CD4-positive, alpha-beta T cell treated with Interleukin-4 for 4 hours (primary cell): ENCODE results near the gene MBOAT1.

Experiments used
- DNase-seq: peaks from one replicate; pipeline ENCODE4 v3.0.0-alpha.2; 2020

Gene MBOAT1

GRCh38 chr6:20092071-20092566 lies 120.2 kb downstream of the MBOAT1 start:
- DNase-seq = peak; percentile 36

- DNase-seq = no peak
Observed at GRCh38 chr6:20086992-20087391, 125.3 kb downstream of the MBOAT1 start.

- DNase-seq = no peak
Observed at GRCh38 chr6:20085817-20086216, 126.5 kb downstream of the MBOAT1 start.

GRCh38 chr6:20084411-20084810 lies 127.9 kb downstream of the MBOAT1 start:
- no peak for DNase-seq

GRCh38 chr6:20071998-20072397 lies 140.3 kb downstream of the MBOAT1 start:
- no peak for DNase-seq

- no peak for DNase-seq
Observed at GRCh38 chr6:20070047-20070446, 142.2 kb downstream of the MBOAT1 start.

- no peak for DNase-seq
Observed at GRCh38 chr6:20069021-20069522, 143.2 kb downstream of the MBOAT1 start.

GRCh38 chr6:20068421-20068988 lies 143.8 kb downstream of the MBOAT1 start:
- DNase-seq = no peak

- DNase-seq = no peak
Observed at GRCh38 chr6:20061952-20062351, 150.3 kb downstream of the MBOAT1 start.

- DNase-seq = no peak
Observed at GRCh38 chr6:20060252-20060651, 152.0 kb downstream of the MBOAT1 start.

GRCh38 chr6:20058912-20059311 lies 153.4 kb downstream of the MBOAT1 start:
- DNase-seq = no peak

- no peak for DNase-seq
Observed at GRCh38 chr6:20058121-20058905, 154.0 kb downstream of the MBOAT1 start.

- no peak for DNase-seq
Observed at GRCh38 chr6:20056350-20056992, 155.8 kb downstream of the MBOAT1 start.

GRCh38 chr6:20055916-20056315 lies 156.4 kb downstream of the MBOAT1 start:
- no peak for DNase-seq
